OCI-LY7 (cell line): ENCODE measurements around the gene DHCR7. TPM values are rescaled to one million over a fixed set of nuclear protein-coding genes. Genes with fewer than 3 reads are reported as not detected.
A peak's percentile ranks its signal among the peaks of the same experiment; 100 is the strongest.

ENCODE experiments used
- BruUV-seq: library from RNA; stranded (reverse); fragments of 400-500 nt; replicated peaks from 2 replicates; lab custom pipeline; 2021; lab: Mats Ljungman, UMichigan
- CTCF ChIA-PET: fragments of 300-600 bp; sonication (Branson Sonifier 250); formaldehyde crosslinking; loops from one replicate; lab custom pipeline; 2022; ENCODE audit warnings: antibody characterized with exemption; ENCODE audit not compliant: unreplicated experiment; lab: Charles Lee
- POLR2A ChIA-PET: fragments of 300-600 bp; sonication (Branson Sonifier 250); formaldehyde crosslinking; loops from one replicate; lab custom pipeline; 2022; ENCODE audit warnings: antibody characterized with exemption; lab: Charles Lee
- DNase-seq: peaks from one replicate; pipeline ENCODE4 v3.0.0-alpha.2; 2015; ENCODE audit warnings: low spot score
- H2AFZ ChIP-seq: fragments of 200-600 bp; sonication (generic), shearing (Covaris generic); 2 replicates; pipeline ENCODE4 v1.6.1; 2014; ENCODE audit warnings: mild to moderate bottlenecking, antibody characterized with exemption, low read length, moderate library complexity
- H3K27ac ChIP-seq: fragments of 200-600 bp; sonication (generic); 2 replicates; pipeline ENCODE4 v1.5.1; 2014; ENCODE audit warnings: mixed run types, low read depth, mild to moderate bottlenecking, moderate library complexity, low read length, inconsistent platforms; ENCODE audit not compliant: poor library complexity, severe bottlenecking
- H3K36me3 ChIP-seq: fragments of 200-600 bp; sonication (generic); 2 replicates; pipeline ENCODE4 v1.6.1; 2014; ENCODE audit warnings: mild to moderate bottlenecking, antibody characterized with exemption, low read length, moderate library complexity, mixed read lengths; ENCODE audit not compliant: insufficient read depth
- H3K4me1 ChIP-seq: fragments of 200-600 bp; sonication (generic); 2 replicates; pipeline ENCODE4 v1.5.1; 2014; ENCODE audit warnings: mild to moderate bottlenecking, low read length; ENCODE audit not compliant: insufficient read depth, poor library complexity, severe bottlenecking
- H3K4me2 ChIP-seq: fragments of 200-600 bp; sonication (generic); 2 replicates; pipeline ENCODE4 v1.6.1; 2014; ENCODE audit warnings: mild to moderate bottlenecking, low read length
- H3K4me3 ChIP-seq: fragments of 200-600 bp; sonication (generic); 2 replicates; pipeline ENCODE4 v1.5.1; 2014; ENCODE audit warnings: mild to moderate bottlenecking, low read depth, low read length; ENCODE audit not compliant: poor library complexity, severe bottlenecking
- H3K79me2 ChIP-seq: fragments of 200-600 bp; sonication (generic); 2 replicates; pipeline ENCODE4 v1.6.1; 2016; ENCODE audit warnings: low read depth, mild to moderate bottlenecking, low read length, moderate library complexity, mixed read lengths; ENCODE audit not compliant: insufficient read depth
- H3K9me2 ChIP-seq: fragments of 200-600 bp; sonication (generic); 2 replicates; pipeline ENCODE4 v1.6.1; 2016; ENCODE audit warnings: mild to moderate bottlenecking, low read length, mixed read lengths; ENCODE audit not compliant: insufficient read depth
- H3K9me3 ChIP-seq: fragments of 200-600 bp; sonication (generic); 2 replicates; pipeline ENCODE4 v1.6.1; 2014; ENCODE audit warnings: mild to moderate bottlenecking, mixed run types, low read length, mixed read lengths
- H4K20me1 ChIP-seq: fragments of 200-600 bp; sonication (generic); 2 replicates; pipeline ENCODE4 v1.6.1; 2014; ENCODE audit warnings: mild to moderate bottlenecking, antibody characterized with exemption, low read length, moderate library complexity, mixed read lengths; ENCODE audit not compliant: insufficient read depth
- EZH2phosphoT487 ChIP-seq: fragments of 200-600 bp; sonication (generic); IDR thresholded peaks from 2 replicates; pipeline ENCODE4 v1.6.1; 2018; ENCODE audit warnings: low read depth, borderline replicate concordance, mild to moderate bottlenecking, mixed run types, antibody characterized with exemption, low read length, moderate library complexity, mixed read lengths
- intact Hi-C: fragments of 100-400 bp; cut with micrococcal nuclease; formaldehyde crosslinking; loops from one replicate; pipeline ENCODE4 v1.10.0; 2022; ENCODE audit not compliant: unreplicated experiment
- total RNA-seq, 2 experiments: library from RNA; depleted of rRNA in 1 of 2; stranded (reverse); fragments of >200 nt in 1 of 2; shearing (Covaris generic) in 1 of 2; gene quantifications; 2 replicates each; pipeline ENCODE4 v1.2.3, GENCODE V29; 2014 to 2022
- TF ChIP-seq, protein P1 (sequence below): fragments of 200-600 bp; sonication (generic); conservative IDR thresholded peaks from 2 replicates; pipeline ENCODE4 v1.5.1; 2014; ENCODE audit warnings: mild to moderate bottlenecking, antibody characterized with exemption, low read length, moderate library complexity, mixed read lengths

The DHCR7 gene
- total RNA-seq, 2 experiments from 2014 or later: 33.4 to 110 TPM

DNA sequence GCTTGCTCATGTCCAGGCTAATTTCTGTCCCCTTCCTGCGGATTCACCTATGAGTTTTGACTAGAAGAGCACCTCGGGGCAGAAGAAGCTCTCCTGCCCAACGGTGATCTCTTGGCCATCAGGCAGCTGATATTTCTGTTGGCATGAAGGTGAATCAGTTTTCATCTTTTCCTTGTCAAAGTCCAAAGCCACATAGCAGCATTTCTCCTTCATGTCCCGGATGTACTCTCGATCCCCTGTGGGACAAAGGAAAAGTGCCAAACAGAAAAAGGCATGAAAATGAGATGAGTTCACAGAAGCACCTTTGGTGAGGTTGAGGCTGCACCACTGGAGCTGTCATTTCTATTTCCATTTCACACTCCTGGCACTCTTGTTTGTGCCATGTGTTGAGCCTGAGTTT is 56.8 kb downstream of the DHCR7 start:
- Histone ChIP-seq H3K9me2 (no peaks in the 10 kb centered on the region), H4K20me1 (no peaks in the 10 kb centered on the region), H3K4me3 (no peak overlapping the region), H3K36me3 (no peaks in the 10 kb centered on the region), H3K9me3 (0 out of 2 replicates have a peak, but pooled peaks cover 4% of the 10 kb centered on the region), H2AFZ (no peak overlapping the region), H3K4me2 (no peak overlapping the region), H3K27ac (no peak overlapping the region), H3K4me1 (peaks cover 14% of the 10 kb centered on the region), H3K79me2 (no peaks in the 10 kb centered on the region)
- CTCF ChIA-PET: no interaction called here
- DNase-seq: no peak
- intact Hi-C loops: no loop called here
- no peak for TF ChIP-seq EZH2phosphoT487
- TF ChIP-seq, protein P1, sequence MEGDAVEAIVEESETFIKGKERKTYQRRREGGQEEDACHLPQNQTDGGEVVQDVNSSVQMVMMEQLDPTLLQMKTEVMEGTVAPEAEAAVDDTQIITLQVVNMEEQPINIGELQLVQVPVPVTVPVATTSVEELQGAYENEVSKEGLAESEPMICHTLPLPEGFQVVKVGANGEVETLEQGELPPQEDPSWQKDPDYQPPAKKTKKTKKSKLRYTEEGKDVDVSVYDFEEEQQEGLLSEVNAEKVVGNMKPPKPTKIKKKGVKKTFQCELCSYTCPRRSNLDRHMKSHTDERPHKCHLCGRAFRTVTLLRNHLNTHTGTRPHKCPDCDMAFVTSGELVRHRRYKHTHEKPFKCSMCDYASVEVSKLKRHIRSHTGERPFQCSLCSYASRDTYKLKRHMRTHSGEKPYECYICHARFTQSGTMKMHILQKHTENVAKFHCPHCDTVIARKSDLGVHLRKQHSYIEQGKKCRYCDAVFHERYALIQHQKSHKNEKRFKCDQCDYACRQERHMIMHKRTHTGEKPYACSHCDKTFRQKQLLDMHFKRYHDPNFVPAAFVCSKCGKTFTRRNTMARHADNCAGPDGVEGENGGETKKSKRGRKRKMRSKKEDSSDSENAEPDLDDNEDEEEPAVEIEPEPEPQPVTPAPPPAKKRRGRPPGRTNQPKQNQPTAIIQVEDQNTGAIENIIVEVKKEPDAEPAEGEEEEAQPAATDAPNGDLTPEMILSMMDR: no peak
- no TSS peak for BruUV-seq
- POLR2A ChIA-PET: interaction anchor here (0.8 to 1.4 kb wide), 2 partner anchors 17 to 62 kb away, joined by 3 to 4 read pairs; partner anchors contain the start of gene NADSYN1

DNA sequence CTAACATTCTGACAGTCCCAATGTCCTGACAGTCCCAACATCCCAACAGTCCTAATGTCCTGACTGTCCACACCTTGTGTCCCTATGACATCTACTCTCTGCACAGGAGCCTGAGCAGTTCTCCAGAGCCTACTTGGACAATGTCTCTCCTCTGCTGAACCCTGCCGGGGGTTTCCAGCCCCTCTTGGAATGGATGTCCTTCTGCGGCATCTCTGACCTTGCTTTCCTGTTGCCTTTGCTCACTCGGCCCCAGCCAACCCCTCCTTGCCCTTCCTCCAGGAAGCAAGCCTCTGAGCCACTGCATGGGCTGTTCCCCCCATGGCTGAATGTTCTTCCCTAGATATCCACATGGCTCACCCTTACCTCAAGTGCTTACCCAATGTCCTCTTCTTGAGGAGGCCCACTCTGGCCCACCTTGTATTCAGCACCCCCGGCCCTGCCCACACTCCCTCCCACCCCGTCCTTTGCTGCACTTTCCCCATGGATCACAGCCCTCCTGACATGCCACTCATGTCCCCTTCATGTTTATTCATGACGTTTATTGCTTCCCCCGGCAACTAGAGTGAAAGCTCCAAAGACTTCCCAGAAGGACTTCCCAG is 59.5 kb downstream of the DHCR7 start:
- no peaks in the 10 kb centered on the region for H4K20me1 ChIP-seq
- H3K36me3 ChIP-seq: no peaks in the 10 kb centered on the region
- intact Hi-C loops: no loop called here
- H3K27ac ChIP-seq: no peak overlapping the region
- POLR2A ChIA-PET: interaction anchor here (0.7 kb wide), 1 partner anchor 133 kb away, joined by 4 read pairs; no protein-coding TSS in a partner anchor
- BruUV-seq: no TSS peak
- no peak overlapping the region for H3K4me2 ChIP-seq
- TF ChIP-seq, protein P1: no peak
- H3K4me1 ChIP-seq: peaks cover 40% of the 10 kb centered on the region
- no peaks in the 10 kb centered on the region for H3K9me2 ChIP-seq
- DNase-seq: peak; percentile 45
- H2AFZ ChIP-seq: no peak overlapping the region
- CTCF ChIA-PET: no interaction called here
- H3K79me2 ChIP-seq: no peaks in the 10 kb centered on the region
- no peak overlapping the region for H3K4me3 ChIP-seq
- H3K9me3 ChIP-seq: peaks cover 9% of the 10 kb centered on the region; the same call in 1 of the 2 replicates

DNA sequence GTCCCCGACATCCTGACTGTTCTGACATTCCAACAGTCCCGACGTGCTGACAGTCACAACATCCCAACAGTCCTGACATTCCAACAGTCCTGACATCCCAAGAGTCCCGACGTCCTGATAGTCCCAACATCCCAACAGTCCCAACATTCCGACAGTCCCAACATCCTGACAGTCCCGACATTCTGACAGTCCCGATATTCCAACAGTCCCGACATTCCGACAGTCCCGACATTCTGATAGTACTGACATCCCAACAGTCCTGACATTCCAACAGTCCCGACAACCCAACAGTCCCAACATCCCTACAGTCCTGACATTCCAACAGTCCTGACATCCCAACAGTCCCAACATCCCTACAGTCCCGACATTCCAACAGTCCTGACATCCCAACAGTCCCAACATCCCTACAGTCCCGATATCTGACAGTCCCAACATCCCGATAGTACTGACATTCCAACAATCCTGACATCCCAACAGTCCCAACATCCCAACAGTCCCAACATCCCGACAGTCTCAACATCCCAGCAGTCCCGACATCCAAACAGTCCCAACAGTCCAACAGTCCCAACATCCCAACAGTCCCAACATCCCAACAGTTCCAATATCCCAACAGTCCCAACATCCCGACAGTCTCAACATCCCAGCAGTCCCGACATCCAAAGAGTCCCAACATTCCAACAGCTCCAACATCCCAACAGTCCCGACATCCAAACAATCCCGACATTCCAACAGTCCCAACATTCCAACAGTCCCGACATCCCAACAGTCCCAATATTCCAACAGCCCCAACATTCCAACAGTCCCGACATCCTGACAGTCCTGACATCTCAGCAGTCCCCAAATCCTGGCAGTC is 60.2 kb downstream of the DHCR7 start:
- H3K27ac ChIP-seq: no peak overlapping the region
- H3K4me3 ChIP-seq: no peak overlapping the region
- no peak for DNase-seq
- no peaks in the 10 kb centered on the region for H3K79me2 ChIP-seq
- no TSS peak for BruUV-seq
- peaks cover 47% of the 10 kb centered on the region for H3K4me1 ChIP-seq
- H4K20me1 ChIP-seq: no peaks in the 10 kb centered on the region
- H3K4me2 ChIP-seq: no peak overlapping the region
- POLR2A ChIA-PET: no interaction called here
- H2AFZ ChIP-seq: no peak overlapping the region
- peaks cover 13% of the 10 kb centered on the region; the same call in 1 of the 2 replicates for H3K9me3 ChIP-seq
- intact Hi-C loops: no loop called here
- TF ChIP-seq EZH2phosphoT487: no peak
- TF ChIP-seq, protein P1: no peak
- no peaks in the 10 kb centered on the region for H3K9me2 ChIP-seq
- CTCF ChIA-PET: no interaction called here
- H3K36me3 ChIP-seq: no peaks in the 10 kb centered on the region
